Tibial nerve (tissue), 4 donors: ENCODE results near the gene TNFRSF6B. TPM values are rescaled to one million over a fixed set of nuclear protein-coding genes. Genes with fewer than 3 reads are reported as not detected.

Experiments used
- DNase-seq, 2 donors: peaks; one replicate each; pipeline ENCODE4 v3.0.0-alpha.2; 2019; ENCODE audit warnings: low spot score in 2 of 2
- H3K27ac ChIP-seq, 4 donors: fragments of 200-600 bp; sonication (generic) in 3 of 4; one replicate each; pipeline ENCODE4 v1.5.1; 2017 to 2019; ENCODE audit warnings: mild to moderate bottlenecking in 1 of 4
- H3K27me3 ChIP-seq, 2 donors: fragments of 200-600 bp; sonication (generic) in 1 of 2; one replicate each; pipeline versions ENCODE4 v1.5.1 to v1.6.0; 2017 to 2019
- H3K36me3 ChIP-seq, 3 donors: fragments of 200-600 bp; sonication (generic); one replicate each; pipeline ENCODE4 v1.5.1; 2018 to 2019
- H3K4me1 ChIP-seq, 4 donors: fragments of 200-600 bp; sonication (generic) in 3 of 4; one replicate each; pipeline ENCODE4 v1.5.1; 2017 to 2019
- H3K4me3 ChIP-seq, 4 donors: fragments of 200-600 bp; sonication (generic) in 3 of 4; one replicate each; pipeline ENCODE4 v1.5.1; 2017 to 2019; ENCODE audit warnings: mild to moderate bottlenecking in 1 of 4, moderate library complexity in 1 of 4
- H3K9me3 ChIP-seq, 4 donors: fragments of 200-600 bp; sonication (generic) in 3 of 4; one replicate each; pipeline ENCODE4 v1.5.1; 2017 to 2019
- CTCF ChIP-seq, 5 experiments: fragments of 200-600 bp in 3 of 5; fragments of 450-650 bp in 2 of 5; sonication (generic) in 3 of 5; IDR thresholded peaks; one replicate each; pipeline ENCODE4 v1.5.1; 2016 to 2019; ENCODE audit warnings: antibody characterized with exemption in 5 of 5, mild to moderate bottlenecking in 3 of 5, moderate library complexity in 2 of 5
- EP300 ChIP-seq, 2 donors: sonication (generic); formaldehyde crosslinking; IDR thresholded peaks; one replicate each; pipeline ENCODE4 v1.6.1; 2017; ENCODE audit warnings: antibody characterized with exemption in 2 of 2, mild to moderate bottlenecking in 1 of 2
- POLR2A ChIP-seq, 2 donors: fragments of 450-650 bp; IDR thresholded peaks; one replicate each; pipeline ENCODE4 v1.6.1; 2017; ENCODE audit warnings: antibody characterized with exemption in 2 of 2, mild to moderate bottlenecking in 2 of 2, moderate library complexity in 2 of 2
- WGBS, 2 donors: methylation state at CpG; one replicate each; pipeline ENCODE4 v1.1.5; 2018; 5-methylcytosine and 5-hydroxymethylcytosine counted together
- total RNA-seq, 4 donors: library from RNA; depleted of rRNA; stranded (reverse); fragments of >200 nt; gene quantifications; one replicate each; pipeline ENCODE4 v1.1.0, GENCODE V29; 2016

TNFRSF6B gene
- total RNA-seq, 4 donors from 2014 or later = 8.0 to 61.2 (median 35.9) TPM

GRCh38 chr20:63743210-63743970, 46.9 kb downstream of the TNFRSF6B start:
- no peak overlapping the region for H3K27ac ChIP-seq
- H3K4me1 ChIP-seq = peaks cover 0 to 51% (median 20%) of the 10 kb centered on the region in 4 donors
- H3K27me3 ChIP-seq = no peaks in the 10 kb centered on the region
- no peak for DNase-seq
- peaks cover 0 to 48% (median 4%) of the 10 kb centered on the region in 3 donors for H3K36me3 ChIP-seq
- WGBS, 2 donors = 76 to 77% methylated on average over 31 of the region's 31 CpGs
- H3K9me3 ChIP-seq = no peaks in the 10 kb centered on the region
- TF ChIP-seq EP300 (IDR thresholded peaks at IDR 0.05) = no peak
- no peak for TF ChIP-seq POLR2A (IDR thresholded peaks at IDR 0.05)
- no peak for TF ChIP-seq CTCF (IDR thresholded peaks at IDR 0.05)
- no peak overlapping the region for H3K4me3 ChIP-seq

GRCh38 chr20:63744158-63744557, 47.7 kb downstream of the TNFRSF6B start:
- no peak overlapping the region for H3K4me3 ChIP-seq
- peaks cover 0 to 43% (median 12%) of the 10 kb centered on the region in 4 donors for H3K4me1 ChIP-seq
- H3K27ac ChIP-seq = peak overlapping the region in 2 of 4 donors; percentile 0 to 31
- peaks cover 0 to 48% (median 4%) of the 10 kb centered on the region in 3 donors for H3K36me3 ChIP-seq
- H3K9me3 ChIP-seq = no peaks in the 10 kb centered on the region
- 64 to 72% methylated on average over 4 of the region's 4 CpGs for WGBS, 2 donors
- H3K27me3 ChIP-seq = no peaks in the 10 kb centered on the region
- TF ChIP-seq CTCF (IDR thresholded peaks at IDR 0.05) = no peak
- no peak for TF ChIP-seq EP300 (IDR thresholded peaks at IDR 0.05)
- no peak for TF ChIP-seq POLR2A (IDR thresholded peaks at IDR 0.05)
- DNase-seq = no peak

- DNase-seq = no peak
- Histone ChIP-seq H3K36me3 (peaks cover 0 to 51% (median 4%) of the 10 kb centered on the region in 3 donors), H3K4me3 (no peak overlapping the region), H3K27ac (peak overlapping the region in 3 of 4 donors; percentile 0 to 50 (median 31)), H3K9me3 (no peaks in the 10 kb centered on the region), H3K4me1 (peaks cover 0 to 42% (median 12%) of the 10 kb centered on the region in 4 donors), H3K27me3 (no peaks in the 10 kb centered on the region)
- 66 to 78% methylated on average over 20 to 25 of the region's 25 CpGs for WGBS, 2 donors
- TF ChIP-seq CTCF (IDR thresholded peaks at IDR 0.05) (no peak), EP300 (IDR thresholded peaks at IDR 0.05) (no peak), POLR2A (IDR thresholded peaks at IDR 0.05) (no peak)
Measured at GRCh38 chr20:63744574-63745423, 48.3 kb downstream of the TNFRSF6B start.

GRCh38 chr20:63745424-63745805, 49.0 kb downstream of the TNFRSF6B start:
- Histone ChIP-seq H3K27me3 (no peaks in the 10 kb centered on the region), H3K27ac (peak overlapping the region in 1 of 4 donors; percentile 31), H3K4me3 (no peak overlapping the region), H3K4me1 (peaks cover 0 to 40% (median 12%) of the 10 kb centered on the region in 4 donors), H3K9me3 (no peaks in the 10 kb centered on the region), H3K36me3 (peaks cover 0 to 57% (median 4%) of the 10 kb centered on the region in 3 donors)
- WGBS, 2 donors = 76% methylated on average over 15 of the region's 15 CpGs
- DNase-seq = no peak
- TF ChIP-seq POLR2A (IDR thresholded peaks at IDR 0.05) = no peak
- no peak for TF ChIP-seq EP300 (IDR thresholded peaks at IDR 0.05)
- no peak for TF ChIP-seq CTCF (IDR thresholded peaks at IDR 0.05)
